Gastrocnemius medialis (tissue), 4 donors: Measurements from ENCODE around the gene ASCL3.

Source experiments
- POLR2A ChIP-seq, 2 donors: fragments of 450-650 bp; IDR thresholded peaks; one replicate each; pipeline ENCODE4 v1.6.1; 2017; ENCODE audit warnings: antibody characterized with exemption in 2 of 2, mild to moderate bottlenecking in 2 of 2, moderate library complexity in 2 of 2
- TF ChIP-seq, protein P1 (sequence below), 5 experiments: fragments of 450-650 bp in 3 of 5; fragments of 200-600 bp in 2 of 5; sonication (generic) in 2 of 5; IDR thresholded peaks in 4 of 5; conservative IDR thresholded peaks in 1 of 5; 1 replicate in 4 of 5; 2 replicates in 1 of 5; pipeline ENCODE4 v1.5.1; 2016 to 2019; ENCODE audit warnings: antibody characterized with exemption in 5 of 5, mild to moderate bottlenecking in 3 of 5, moderate library complexity in 3 of 5

- TF ChIP-seq POLR2A (IDR thresholded peaks at IDR 0.05), result no peak
- TF ChIP-seq, protein P1, sequence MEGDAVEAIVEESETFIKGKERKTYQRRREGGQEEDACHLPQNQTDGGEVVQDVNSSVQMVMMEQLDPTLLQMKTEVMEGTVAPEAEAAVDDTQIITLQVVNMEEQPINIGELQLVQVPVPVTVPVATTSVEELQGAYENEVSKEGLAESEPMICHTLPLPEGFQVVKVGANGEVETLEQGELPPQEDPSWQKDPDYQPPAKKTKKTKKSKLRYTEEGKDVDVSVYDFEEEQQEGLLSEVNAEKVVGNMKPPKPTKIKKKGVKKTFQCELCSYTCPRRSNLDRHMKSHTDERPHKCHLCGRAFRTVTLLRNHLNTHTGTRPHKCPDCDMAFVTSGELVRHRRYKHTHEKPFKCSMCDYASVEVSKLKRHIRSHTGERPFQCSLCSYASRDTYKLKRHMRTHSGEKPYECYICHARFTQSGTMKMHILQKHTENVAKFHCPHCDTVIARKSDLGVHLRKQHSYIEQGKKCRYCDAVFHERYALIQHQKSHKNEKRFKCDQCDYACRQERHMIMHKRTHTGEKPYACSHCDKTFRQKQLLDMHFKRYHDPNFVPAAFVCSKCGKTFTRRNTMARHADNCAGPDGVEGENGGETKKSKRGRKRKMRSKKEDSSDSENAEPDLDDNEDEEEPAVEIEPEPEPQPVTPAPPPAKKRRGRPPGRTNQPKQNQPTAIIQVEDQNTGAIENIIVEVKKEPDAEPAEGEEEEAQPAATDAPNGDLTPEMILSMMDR (IDR thresholded peaks at IDR 0.05 in 4 of 5, conservative IDR thresholded peaks at IDR 0.05 in 1 of 5), result no peak
Measured at GRCh38 chr11:8930456-8931175, 12.2 kb downstream of the ASCL3 start.
